Stimulated activated CD4-positive, alpha-beta T cell treated with anti-CD3 and anti-CD28 coated beads, Interleukin-4, amount 100 ng/mL, for 1 hour (primary cell): ENCODE measurements around the gene RLF.

Experiments used
- DNase-seq: peaks from one replicate; pipeline ENCODE4 v3.0.0-alpha.2; 2020

RLF gene

GRCh38 chr1:40274331-40274730 lies 113.1 kb downstream of the RLF start:
- no peak for DNase-seq

- DNase-seq = no peak
These were observed 114.9 kb downstream of the RLF start for GRCh38 chr1:40276122-40276521.

- DNase-seq = no peak
These were observed 120.7 kb downstream of the RLF start for GRCh38 chr1:40281853-40282252.
